RWPE1 (cell line): Measurements from ENCODE around the gene LINGO4.

Experiments used
- CTCF ChIA-PET: fragments of 350-600 bp; sonication (Branson Sonifier 250); formaldehyde crosslinking; extraction: SDS; loops from one replicate; lab custom pipeline; 2021; lab: Yijun Ruan, JAX
- POLR2A ChIA-PET: fragments of 400-600 bp; formaldehyde crosslinking; extraction: SDS; loops from one replicate; lab custom pipeline; 2020; ENCODE audit warnings: antibody characterized with exemption; ENCODE audit not compliant: low non-redundant PET; lab: Yijun Ruan, JAX
- DNase-seq: peaks from one replicate; pipeline ENCODE4 v3.0.0; 2012; ENCODE audit warnings: low spot score
- H3K27ac ChIP-seq: fragments of 450-650 bp; 2 replicates; pipeline ENCODE4 v1.5.1; 2017
- CTCF ChIP-seq: fragments of 450-650 bp; conservative IDR thresholded peaks from 2 replicates; pipeline ENCODE4 v1.5.1; 2017; ENCODE audit warnings: low read depth, mild to moderate bottlenecking

The LINGO4 gene

GRCh38 chr1:151831256-151831591 is 26.0 kb upstream of the LINGO4 start:
- no peak for DNase-seq
- CTCF ChIA-PET, result interaction anchor here (1.1 kb wide), 1 partner anchor 9 kb away, joined by 4 read pairs; no protein-coding TSS in a partner anchor
- H3K27ac ChIP-seq, result peak overlapping the region; percentile 56
- no peak for TF ChIP-seq CTCF
- POLR2A ChIA-PET, result no interaction called here

- no peak for TF ChIP-seq CTCF
- ChIA-PET POLR2A (interaction anchor here (0.5 kb wide), 1 partner anchor 365 kb away, joined by 7 read pairs; no protein-coding TSS in a partner anchor), CTCF (interaction anchor here (0.6 to 1.1 kb wide), 3 partner anchors 10 to 27 kb away, joined by 3 to 5 read pairs (median 4); no protein-coding TSS in a partner anchor)
- H3K27ac ChIP-seq, result no peak overlapping the region; the same call in 1 of the 2 replicates
- DNase-seq, result no peak
These were observed 24.8 kb upstream of the LINGO4 start for GRCh38 chr1:151830055-151830454.

GRCh38 chr1:151829352-151830046 is 24.3 kb upstream of the LINGO4 start:
- H3K27ac ChIP-seq, result peak overlapping the region; percentile 36
- CTCF ChIA-PET, result no interaction called here
- TF ChIP-seq CTCF, result no peak
- no peak for DNase-seq
- POLR2A ChIA-PET, result interaction anchor here (0.5 kb wide), 1 partner anchor 365 kb away, joined by 7 read pairs; no protein-coding TSS in a partner anchor

- H3K27ac ChIP-seq, result peak overlapping the region; percentile 36
- ChIA-PET POLR2A (no interaction called here), CTCF (no interaction called here)
- peak; percentile 49 for DNase-seq
- no peak for TF ChIP-seq CTCF
These were observed 23.7 kb upstream of the LINGO4 start for GRCh38 chr1:151828921-151829320.

- POLR2A ChIA-PET, result no interaction called here
- DNase-seq, result no peak
- CTCF ChIA-PET, result interaction anchor here (0.5 kb wide), 1 partner anchor 385 kb away, joined by 3 read pairs; no protein-coding TSS in a partner anchor
- TF ChIP-seq CTCF, result no peak
- H3K27ac ChIP-seq, result no peak overlapping the region
These were observed 22.6 kb upstream of the LINGO4 start for GRCh38 chr1:151827853-151828252.

- TF ChIP-seq CTCF, result no peak
- no peak for DNase-seq
- H3K27ac ChIP-seq, result no peak overlapping the region
- POLR2A ChIA-PET, result no interaction called here
- CTCF ChIA-PET, result no interaction called here
These were observed 20.8 kb upstream of the LINGO4 start for GRCh38 chr1:151825751-151826660.
